HG03442 (cell line): Measurements from ENCODE around the gene CSNK1A1.

Experiments used
- ATAC-seq: cut with Tn5 transposase; IDR thresholded peaks from one replicate; pipeline ENCODE4 v1.9.1; 2021; ENCODE audit warnings: mild to moderate bottlenecking, moderate library complexity; ENCODE audit not compliant: unreplicated experiment

The CSNK1A1 gene

DNA sequence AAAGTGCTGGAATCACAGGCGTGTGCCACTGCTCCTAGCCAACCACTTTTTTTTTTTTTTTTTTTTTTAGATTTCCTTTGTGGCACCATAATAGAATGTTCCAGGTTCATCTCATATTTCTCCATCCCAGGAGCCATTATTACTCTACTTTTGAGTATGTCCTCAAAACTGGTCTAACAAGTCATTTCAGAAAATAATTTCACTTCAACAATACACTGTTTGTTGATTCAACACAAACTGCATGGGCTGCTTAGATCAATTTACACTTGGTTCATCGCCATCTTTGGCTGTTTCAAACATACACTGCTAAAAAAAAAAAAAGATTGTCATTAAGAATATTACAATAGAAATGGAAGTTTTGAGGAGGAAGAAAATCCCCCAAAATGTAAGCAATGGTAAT lies 57.9 kb downstream of the CSNK1A1 start:
- ATAC-seq, result no peak

DNA sequence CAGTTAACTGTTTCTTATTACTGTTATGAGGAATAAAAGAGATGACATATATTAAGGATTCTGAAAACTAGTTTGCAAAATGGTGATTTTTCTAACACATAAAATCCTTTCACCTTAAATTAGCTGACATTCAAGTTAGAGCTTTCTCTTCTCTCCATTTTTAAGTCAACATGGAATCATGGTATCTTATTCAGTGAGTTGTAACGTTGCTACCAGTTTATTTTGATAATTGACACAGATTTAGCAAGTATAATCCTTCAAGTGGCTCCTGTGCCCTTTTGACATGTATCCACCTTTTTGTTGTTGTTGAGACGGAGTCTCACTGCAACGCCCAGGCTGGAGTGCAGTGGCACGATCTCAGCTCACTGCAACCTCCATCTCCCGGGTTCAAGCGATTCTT lies 58.5 kb downstream of the CSNK1A1 start:
- no peak for ATAC-seq

DNA sequence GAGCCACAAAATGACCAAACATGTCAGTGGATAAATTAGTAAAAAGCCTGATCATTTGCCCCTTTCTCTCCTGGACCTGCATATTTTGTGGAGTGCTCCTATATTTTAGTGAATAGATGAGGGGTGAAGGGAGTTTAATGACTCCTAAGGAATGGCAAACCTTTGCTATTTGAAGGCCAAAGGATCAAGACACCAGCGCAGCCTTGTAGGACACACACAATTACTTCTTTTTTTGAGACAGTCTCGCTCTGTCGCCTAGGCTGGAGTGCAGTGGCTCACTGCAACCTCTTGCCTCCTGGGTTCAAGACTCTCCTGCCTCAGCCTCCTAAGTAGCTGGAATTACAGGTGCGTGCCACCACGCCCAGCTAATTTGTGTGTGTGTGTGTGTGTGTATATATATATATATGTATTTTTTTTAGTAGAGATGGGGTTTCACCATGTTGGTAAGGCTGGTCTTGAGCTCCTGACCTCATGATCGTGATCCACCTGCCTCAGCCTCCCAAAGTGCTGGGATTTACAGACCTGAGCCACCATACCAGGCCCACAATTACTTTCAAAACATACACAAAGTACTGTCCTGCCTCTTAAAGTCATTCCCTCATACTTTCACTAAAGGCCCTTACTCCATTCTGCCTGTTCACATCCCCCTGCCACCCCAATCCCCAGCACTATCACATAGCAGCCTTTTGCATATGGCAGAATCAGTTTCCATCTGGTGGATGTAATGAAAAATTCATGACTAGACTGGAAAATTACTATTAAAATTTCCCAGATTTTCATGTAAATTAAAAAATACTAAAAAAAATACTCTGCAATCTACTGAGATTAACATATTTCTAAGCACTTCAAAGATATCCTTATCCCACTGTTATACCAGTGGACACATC lies 60.4 kb downstream of the CSNK1A1 start:
- ATAC-seq, result no peak

- ATAC-seq, result no peak
These were observed 61.6 kb downstream of the CSNK1A1 start for GRCh38 chr5:149489605-149490037.

GRCh38 chr5:149488645-149489306 lies 62.5 kb downstream of the CSNK1A1 start:
- ATAC-seq, result no peak

GRCh38 chr5:149487672-149488071 lies 63.6 kb downstream of the CSNK1A1 start:
- ATAC-seq, result no peak

DNA sequence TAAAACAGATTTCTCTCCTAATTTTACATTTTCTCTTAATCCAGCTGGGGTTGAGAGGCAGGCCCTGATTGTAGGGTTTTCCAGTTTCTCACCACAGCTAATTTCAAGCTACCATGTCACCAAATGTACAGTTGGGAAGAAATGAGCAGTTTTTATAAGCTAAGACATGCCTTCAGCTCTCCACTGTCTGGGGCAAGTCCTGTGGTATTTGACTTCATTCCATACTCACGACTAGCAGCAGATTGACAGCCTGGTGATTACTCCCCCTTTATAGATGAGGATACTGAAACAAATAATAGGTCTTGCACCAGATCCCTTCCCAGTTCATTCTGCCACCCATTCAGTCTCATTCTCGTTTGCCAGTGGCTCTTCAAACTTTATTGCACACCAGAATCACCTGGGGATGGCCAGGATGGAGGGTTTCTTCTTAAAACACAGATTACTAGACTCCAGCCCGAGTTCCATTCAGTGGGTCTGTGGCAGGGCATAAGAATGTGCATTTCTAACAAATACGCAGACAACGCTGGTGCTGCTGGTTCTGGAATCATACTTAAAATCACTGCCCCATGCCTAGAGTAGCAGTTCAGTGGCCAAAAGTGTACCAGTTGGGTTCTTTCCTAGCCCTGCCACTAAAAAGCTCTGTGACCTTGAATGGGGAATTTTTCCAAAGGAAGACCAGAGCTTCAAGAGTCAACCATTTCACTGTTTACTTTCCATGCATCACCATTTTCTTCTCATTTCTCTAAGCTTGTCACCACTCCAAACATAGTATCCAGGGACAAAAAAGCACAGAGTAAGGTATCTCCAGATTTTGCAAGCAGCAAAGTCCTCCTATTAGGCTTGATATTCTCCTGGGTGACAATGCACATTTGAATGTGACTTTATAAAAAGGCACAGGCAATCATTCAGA lies 64.3 kb downstream of the CSNK1A1 start:
- ATAC-seq, result no peak

- no peak for ATAC-seq
These were observed 65.3 kb downstream of the CSNK1A1 start for GRCh38 chr5:149485655-149486615.

- no peak for ATAC-seq
These were observed 69.8 kb downstream of the CSNK1A1 start for GRCh38 chr5:149481485-149481884.

- no peak for ATAC-seq
These were observed 72.5 kb downstream of the CSNK1A1 start for GRCh38 chr5:149478761-149479160.

DNA sequence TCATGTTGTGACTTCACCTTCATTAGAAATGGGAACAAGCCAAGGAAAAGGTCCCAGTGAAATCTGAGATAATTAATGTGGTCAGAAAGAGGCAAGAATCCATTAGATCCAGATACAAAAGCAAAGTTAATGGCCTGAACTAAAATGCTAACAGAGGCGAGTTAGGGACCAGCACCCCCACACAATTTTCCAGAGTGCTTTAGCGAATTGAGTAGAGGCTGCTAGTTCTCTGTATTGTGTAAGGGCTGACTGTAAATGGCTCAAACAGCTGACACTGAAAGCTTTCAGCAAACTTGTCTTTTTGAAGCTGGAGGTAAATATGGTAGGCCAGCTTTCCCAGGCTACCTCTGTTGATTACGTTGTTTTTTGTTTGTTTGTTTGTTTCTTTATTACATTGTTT lies 75.5 kb downstream of the CSNK1A1 start:
- ATAC-seq, result no peak

- ATAC-seq, result no peak
These were observed 77.0 kb downstream of the CSNK1A1 start for GRCh38 chr5:149474198-149474597.

DNA sequence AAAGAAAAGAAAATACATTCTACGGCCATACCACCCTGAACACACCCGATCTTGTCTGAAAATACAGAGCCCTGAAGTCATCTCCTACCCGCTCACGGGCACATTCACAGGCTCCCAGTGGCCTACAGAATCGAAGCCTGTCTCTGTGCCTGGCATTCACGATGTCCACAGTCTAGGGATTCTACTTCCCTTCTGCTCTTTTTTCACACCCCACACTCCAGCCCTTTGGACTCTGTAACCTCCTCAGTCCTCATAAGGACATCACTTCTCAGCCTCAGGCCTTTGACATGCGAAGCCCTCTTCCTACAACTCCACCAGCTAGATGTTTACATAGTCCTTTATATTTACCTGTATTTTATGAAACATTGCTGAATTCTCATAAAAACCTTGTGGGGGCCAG lies 77.8 kb downstream of the CSNK1A1 start:
- ATAC-seq, result no peak

GRCh38 chr5:149472399-149472798 lies 78.8 kb downstream of the CSNK1A1 start:
- no peak for ATAC-seq

GRCh38 chr5:149471406-149472183 lies 79.6 kb downstream of the CSNK1A1 start:
- no peak for ATAC-seq

GRCh38 chr5:149470942-149471341 lies 80.3 kb downstream of the CSNK1A1 start:
- no peak for ATAC-seq

- ATAC-seq, result no peak
These were observed 84.7 kb downstream of the CSNK1A1 start for GRCh38 chr5:149466457-149466972.

GRCh38 chr5:149464796-149465489 lies 86.3 kb downstream of the CSNK1A1 start:
- ATAC-seq, result no peak
